ENCODE measurements around the gene GRK7. TPM values are rescaled to one million over a fixed set of nuclear protein-coding genes. Genes with fewer than 3 reads are reported as not detected.

GRK7 gene
- total and polyA plus RNA-seq, 11 donors = 0.06 to 0.13 TPM; not detected in 9

GRCh38 chr3:141723255-141723654, 40.0 kb upstream of the GRK7 start:
- TF ChIP-seq CTCF (IDR thresholded peaks at IDR 0.05) (no peak), POLR2A (IDR thresholded peaks at IDR 0.05) (no peak)
- ATAC-seq (no peak), DNase-seq (no peak)
- Histone ChIP-seq H3K4me3 (no peak overlapping the region), H3K36me3 (no peaks in the 10 kb centered on the region), H3K9me3 (no peaks in the 10 kb centered on the region), H3K27ac (no peak overlapping the region), H3K27me3 (no peaks in the 10 kb centered on the region), H3K4me1 (no peaks in the 10 kb centered on the region)
- intact Hi-C loops (cut with DNase I) = loop anchor here in 1 of 10 donors (10.0 kb wide), 1 partner anchor 148 kb away; no protein-coding TSS in a partner anchor

- Histone ChIP-seq H3K27me3 (no peaks in the 10 kb centered on the region), H3K27ac (no peak overlapping the region), H3K4me1 (no peaks in the 10 kb centered on the region), H3K9me3 (no peaks in the 10 kb centered on the region), H3K36me3 (no peaks in the 10 kb centered on the region), H3K4me3 (no peak overlapping the region)
- intact Hi-C loops (cut with DNase I) = loop anchor here in 1 of 10 donors (10.0 kb wide), 1 partner anchor 149 kb away; no protein-coding TSS in a partner anchor
- TF ChIP-seq CTCF (IDR thresholded peaks at IDR 0.05) = no peak
- TF ChIP-seq POLR2A (IDR thresholded peaks at IDR 0.05) = no peak
- 92 to 100% (median 95%) methylated on average over 1 of the region's 1 CpG for WGBS, 4 donors
- DNase-seq (no peak), ATAC-seq (no peak)
These were observed 39.0 kb upstream of the GRK7 start for GRCh38 chr3:141724186-141724585.

GRCh38 chr3:141725036-141725435, 38.2 kb upstream of the GRK7 start:
- DNase-seq (no peak), ATAC-seq (no peak)
- H3K36me3 ChIP-seq = no peaks in the 10 kb centered on the region
- no peak overlapping the region for H3K4me3 ChIP-seq
- TF ChIP-seq CTCF (IDR thresholded peaks at IDR 0.05) (no peak), POLR2A (IDR thresholded peaks at IDR 0.05) (no peak)
- intact Hi-C loops (cut with DNase I) = loop anchor here in 1 of 10 donors (10.0 kb wide), 1 partner anchor 150 kb away; no protein-coding TSS in a partner anchor
- no peaks in the 10 kb centered on the region for H3K27me3 ChIP-seq
- H3K27ac ChIP-seq = no peak overlapping the region
- H3K9me3 ChIP-seq = no peaks in the 10 kb centered on the region
- WGBS, 4 donors = 94 to 96% (median 95%) methylated on average over 4 of the region's 4 CpGs
- H3K4me1 ChIP-seq = no peaks in the 10 kb centered on the region

- ATAC-seq (no peak), DNase-seq (no peak)
- no peaks in the 10 kb centered on the region for H3K9me3 ChIP-seq
- no peak for TF ChIP-seq POLR2A (IDR thresholded peaks at IDR 0.05)
- TF ChIP-seq CTCF (IDR thresholded peaks at IDR 0.05) = no peak
- no peaks in the 10 kb centered on the region for H3K36me3 ChIP-seq
- H3K27ac ChIP-seq = no peak overlapping the region
- intact Hi-C loops (cut with DNase I) = loop anchor here in 1 of 10 donors (10.0 kb wide), 1 partner anchor 152 kb away; no protein-coding TSS in a partner anchor
- no peaks in the 10 kb centered on the region for H3K4me1 ChIP-seq
- WGBS, 4 donors = 81 to 96% (median 90%) methylated on average over 1 of the region's 1 CpG
- no peak overlapping the region for H3K4me3 ChIP-seq
- no peaks in the 10 kb centered on the region for H3K27me3 ChIP-seq
These were observed 36.7 kb upstream of the GRK7 start for GRCh38 chr3:141726483-141726882.
